Karpas-422 (cell line): ENCODE measurements around the gene MAPK9. TPM values are rescaled to one million over a fixed set of nuclear protein-coding genes. Genes with fewer than 3 reads are reported as not detected.

Experiments used
- DNase-seq: peaks from one replicate; pipeline ENCODE4 v3.0.0-alpha.2; 2015
- H2AFZ ChIP-seq: fragments of 200-600 bp; sonication (generic); 2 replicates; pipeline ENCODE4 v1.6.1; 2014; ENCODE audit warnings: antibody characterized with exemption, low read length, mixed read lengths
- H3K27ac ChIP-seq: fragments of 200-600 bp; sonication (generic); 2 replicates; pipeline ENCODE4 v1.5.1; 2014; ENCODE audit warnings: mild to moderate bottlenecking, low read length, moderate library complexity
- H3K27me3 ChIP-seq: fragments of 200-600 bp; sonication (generic); 2 replicates; pipeline ENCODE4 v1.6.1; 2014; ENCODE audit warnings: low read length, mixed read lengths
- H3K36me3 ChIP-seq: fragments of 200-600 bp; sonication (generic); 2 replicates; pipeline ENCODE4 v1.6.1; 2014; ENCODE audit warnings: low read length, mixed read lengths; ENCODE audit not compliant: insufficient read depth
- H3K4me1 ChIP-seq: fragments of 200-600 bp; sonication (generic); 2 replicates; pipeline ENCODE4 v1.6.1; 2014; ENCODE audit warnings: mild to moderate bottlenecking, low read length, mixed read lengths
- H3K4me2 ChIP-seq: fragments of 200-600 bp; sonication (generic); 2 replicates; pipeline ENCODE4 v1.6.1; 2014; ENCODE audit warnings: low read length, low read depth, mild to moderate bottlenecking; ENCODE audit not compliant: poor library complexity, severe bottlenecking
- H3K4me3 ChIP-seq: fragments of 200-600 bp; sonication (generic); 2 replicates; pipeline ENCODE4 v1.5.1; 2014; ENCODE audit warnings: mild to moderate bottlenecking, antibody characterized with exemption, low read length, mixed read lengths
- H3K79me2 ChIP-seq: fragments of 200-600 bp; sonication (generic); 2 replicates; pipeline ENCODE4 v1.6.1; 2014; ENCODE audit warnings: mild to moderate bottlenecking, low read length, mixed read lengths
- H3K9ac ChIP-seq: fragments of 200-600 bp; sonication (generic); 2 replicates; pipeline ENCODE4 v1.6.0; 2014; ENCODE audit warnings: low read length
- H3K9me2 ChIP-seq: fragments of 200-600 bp; sonication (generic), shearing (Covaris generic); replicated peaks from 2 replicates; pipeline ENCODE4 v1.6.0; 2014; ENCODE audit warnings: mild to moderate bottlenecking, low read length, moderate library complexity; ENCODE audit not compliant: insufficient read depth
- H3K9me3 ChIP-seq: fragments of 300-700, 200-600 bp; sonication (generic); 2 replicates; pipeline ENCODE4 v1.6.1; 2014; ENCODE audit warnings: low read length, mixed read lengths
- H4K20me1 ChIP-seq: fragments of 200-600 bp; sonication (generic); 2 replicates; pipeline ENCODE4 v1.6.1; 2014; ENCODE audit warnings: mild to moderate bottlenecking, antibody characterized with exemption, low read length, low read depth; ENCODE audit not compliant: insufficient read depth
- total RNA-seq: library from RNA; depleted of rRNA; stranded (reverse); fragments of >200 nt; shearing (Covaris generic); gene quantifications from 2 replicates; pipeline ENCODE4 v1.2.3, GENCODE V29; 2014; ENCODE audit warnings: low replicate concordance

Gene MAPK9
- total RNA-seq, 1 experiment from 2014 or later = 33.0 TPM

- Histone ChIP-seq H3K4me2 (no peak overlapping the region), H3K4me1 (no peaks in the 10 kb centered on the region), H2AFZ (no peak overlapping the region), H4K20me1 (no peaks in the 10 kb centered on the region), H3K79me2 (peaks cover 69% of the 10 kb centered on the region), H3K9ac (no peak overlapping the region), H3K9me2 (no peaks in the 10 kb centered on the region), H3K27me3 (no peaks in the 10 kb centered on the region), H3K4me3 (no peak overlapping the region), H3K9me3 (peaks cover 6% of the 10 kb centered on the region), H3K27ac (no peak overlapping the region), H3K36me3 (peaks cover 80% of the 10 kb centered on the region)
- no peak for DNase-seq
These were observed 8.8 kb downstream of the MAPK9 start for GRCh38 chr5:180283026-180283615.

GRCh38 chr5:180282281-180282680 is 9.6 kb downstream of the MAPK9 start:
- Histone ChIP-seq H3K27ac (no peak overlapping the region), H3K9me2 (no peaks in the 10 kb centered on the region), H3K9me3 (peaks cover 14% of the 10 kb centered on the region), H4K20me1 (no peaks in the 10 kb centered on the region), H3K9ac (no peak overlapping the region), H3K4me2 (no peak overlapping the region), H2AFZ (no peak overlapping the region), H3K79me2 (peaks cover 68% of the 10 kb centered on the region), H3K4me3 (no peak overlapping the region), H3K27me3 (no peaks in the 10 kb centered on the region), H3K36me3 (peaks cover 85% of the 10 kb centered on the region), H3K4me1 (no peaks in the 10 kb centered on the region)
- DNase-seq = no peak

- Histone ChIP-seq H3K9me3 (peaks cover 19% of the 10 kb centered on the region), H3K4me2 (no peak overlapping the region), H3K4me3 (no peak overlapping the region), H3K79me2 (peaks cover 66% of the 10 kb centered on the region), H3K9me2 (no peaks in the 10 kb centered on the region), H3K27ac (no peak overlapping the region), H2AFZ (no peak overlapping the region), H4K20me1 (no peaks in the 10 kb centered on the region), H3K4me1 (no peaks in the 10 kb centered on the region), H3K9ac (no peak overlapping the region), H3K36me3 (peaks cover 85% of the 10 kb centered on the region), H3K27me3 (no peaks in the 10 kb centered on the region)
- no peak for DNase-seq
These were observed 10.2 kb downstream of the MAPK9 start for GRCh38 chr5:180281706-180282105.

- no peak overlapping the region for H3K27ac ChIP-seq
- no peaks in the 10 kb centered on the region for H4K20me1 ChIP-seq
- H3K36me3 ChIP-seq = peaks cover 77% of the 10 kb centered on the region
- peaks cover 16% of the 10 kb centered on the region for H3K79me2 ChIP-seq
- H3K4me3 ChIP-seq = no peak overlapping the region
- H3K9me2 ChIP-seq = no peaks in the 10 kb centered on the region
- H2AFZ ChIP-seq = no peak overlapping the region
- DNase-seq = no peak
- H3K9me3 ChIP-seq = peaks cover 44% of the 10 kb centered on the region
- H3K27me3 ChIP-seq = no peaks in the 10 kb centered on the region
- H3K4me1 ChIP-seq = no peaks in the 10 kb centered on the region
- no peak overlapping the region for H3K4me2 ChIP-seq
- H3K9ac ChIP-seq = no peak overlapping the region
These were observed 17.2 kb downstream of the MAPK9 start for GRCh38 chr5:180274695-180275094.

GRCh38 chr5:180271221-180271620 is 20.7 kb downstream of the MAPK9 start:
- DNase-seq = no peak
- Histone ChIP-seq H3K27me3 (no peaks in the 10 kb centered on the region), H3K4me2 (no peak overlapping the region), H2AFZ (no peak overlapping the region), H3K4me3 (no peak overlapping the region), H4K20me1 (no peaks in the 10 kb centered on the region), H3K36me3 (peaks cover 76% of the 10 kb centered on the region), H3K27ac (no peak overlapping the region), H3K79me2 (peaks cover 4% of the 10 kb centered on the region; the same call in 1 of the 2 replicates), H3K9me3 (peaks cover 31% of the 10 kb centered on the region), H3K9me2 (no peaks in the 10 kb centered on the region), H3K9ac (no peak overlapping the region), H3K4me1 (no peaks in the 10 kb centered on the region)

- no peak for DNase-seq
- Histone ChIP-seq H3K79me2 (no peaks in the 10 kb centered on the region), H3K27me3 (no peaks in the 10 kb centered on the region), H2AFZ (no peak overlapping the region), H3K27ac (no peak overlapping the region), H3K4me1 (no peaks in the 10 kb centered on the region), H3K9ac (no peak overlapping the region), H3K9me3 (peaks cover 62% of the 10 kb centered on the region), H3K4me2 (no peak overlapping the region), H4K20me1 (no peaks in the 10 kb centered on the region), H3K36me3 (peaks cover 89% of the 10 kb centered on the region), H3K9me2 (no peaks in the 10 kb centered on the region), H3K4me3 (no peak overlapping the region)
These were observed 32.6 kb downstream of the MAPK9 start for GRCh38 chr5:180259260-180259611.

GRCh38 chr5:180253036-180253824 is 38.7 kb downstream of the MAPK9 start:
- Histone ChIP-seq H4K20me1 (no peaks in the 10 kb centered on the region), H3K79me2 (no peaks in the 10 kb centered on the region), H3K9ac (no peak overlapping the region), H3K9me3 (peaks cover 38% of the 10 kb centered on the region), H3K4me1 (no peaks in the 10 kb centered on the region), H3K9me2 (no peaks in the 10 kb centered on the region), H3K36me3 (peaks cover 71% of the 10 kb centered on the region), H3K27ac (no peak overlapping the region), H3K27me3 (no peaks in the 10 kb centered on the region), H3K4me2 (no peak overlapping the region), H3K4me3 (no peak overlapping the region), H2AFZ (no peak overlapping the region)
- no peak for DNase-seq

GRCh38 chr5:180251887-180252286 is 40.0 kb downstream of the MAPK9 start:
- H3K36me3 ChIP-seq = peaks cover 71% of the 10 kb centered on the region
- no peak overlapping the region for H3K9ac ChIP-seq
- H3K9me2 ChIP-seq = no peaks in the 10 kb centered on the region
- H3K4me3 ChIP-seq = no peak overlapping the region
- no peak overlapping the region for H3K27ac ChIP-seq
- no peak overlapping the region for H2AFZ ChIP-seq
- no peaks in the 10 kb centered on the region for H4K20me1 ChIP-seq
- no peak overlapping the region for H3K4me2 ChIP-seq
- no peaks in the 10 kb centered on the region for H3K27me3 ChIP-seq
- H3K79me2 ChIP-seq = no peaks in the 10 kb centered on the region
- peaks cover 25% of the 10 kb centered on the region for H3K9me3 ChIP-seq
- no peak for DNase-seq
- H3K4me1 ChIP-seq = no peaks in the 10 kb centered on the region
